LHCN-M2 (cell line): ENCODE results near the gene HES5. TPM values are rescaled to one million over a fixed set of nuclear protein-coding genes. Genes with fewer than 3 reads are reported as not detected.
A peak's percentile ranks its signal among the peaks of the same experiment; 100 is the strongest.
"Not testable (repeated sequence)": the region's sequence is repeated elsewhere in the genome, so short reads cannot be mapped to it uniquely, and the experiment has no call there.

Experiments
- DNase-seq: peaks from one replicate; pipeline ENCODE4 v3.0.0-alpha.2; 2012; ENCODE audit warnings: low read depth
- total RNA-seq: library from RNA; depleted of rRNA; stranded (reverse); fragments of >200 nt; gene quantifications from 2 replicates; pipeline ENCODE4 v1.2.3, GENCODE V29; 2014

The HES5 gene
- total RNA-seq, 1 experiment from 2014 or later: not detected

GRCh38 chr1:2561446-2561845, 31.4 kb upstream of the HES5 start:
- no peak for DNase-seq

DNA sequence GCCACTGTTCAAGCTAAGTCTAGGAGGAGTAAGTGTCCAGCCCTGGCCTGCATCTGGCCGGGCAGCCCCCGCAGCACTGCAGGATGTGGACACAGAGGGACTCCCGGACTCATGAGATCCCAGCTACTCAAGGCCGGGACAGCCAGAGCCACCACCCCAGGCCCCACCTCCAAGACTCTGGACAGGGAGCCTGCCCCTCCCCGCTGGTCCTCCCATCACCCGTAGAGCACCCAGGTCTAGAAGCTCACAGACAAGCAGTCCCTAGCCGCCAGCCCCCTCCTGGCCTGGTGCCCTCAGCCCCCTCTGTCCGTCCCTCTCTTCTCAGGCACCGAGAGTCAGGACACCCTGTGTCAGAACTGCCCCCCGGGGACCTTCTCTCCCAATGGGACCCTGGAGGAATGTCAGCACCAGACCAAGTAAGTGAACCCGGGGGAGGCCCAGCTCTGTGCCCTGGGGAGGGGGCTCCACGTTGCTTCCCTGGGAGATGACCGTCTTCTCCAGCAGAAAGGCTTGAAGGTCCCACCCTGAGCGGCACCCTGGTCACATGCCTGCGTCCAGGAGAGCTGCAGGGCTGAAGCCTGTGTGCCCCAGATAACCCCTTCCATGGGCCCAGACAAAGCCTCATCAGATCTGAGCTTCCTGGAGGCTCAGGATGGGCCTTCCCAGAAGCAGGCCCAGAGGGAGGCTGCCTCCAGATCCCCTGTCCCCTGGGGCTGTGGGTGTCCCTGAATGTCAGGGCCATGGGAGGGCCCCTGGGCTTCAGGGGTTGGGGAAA, 30.4 kb upstream of the HES5 start:
- no peak for DNase-seq

DNA sequence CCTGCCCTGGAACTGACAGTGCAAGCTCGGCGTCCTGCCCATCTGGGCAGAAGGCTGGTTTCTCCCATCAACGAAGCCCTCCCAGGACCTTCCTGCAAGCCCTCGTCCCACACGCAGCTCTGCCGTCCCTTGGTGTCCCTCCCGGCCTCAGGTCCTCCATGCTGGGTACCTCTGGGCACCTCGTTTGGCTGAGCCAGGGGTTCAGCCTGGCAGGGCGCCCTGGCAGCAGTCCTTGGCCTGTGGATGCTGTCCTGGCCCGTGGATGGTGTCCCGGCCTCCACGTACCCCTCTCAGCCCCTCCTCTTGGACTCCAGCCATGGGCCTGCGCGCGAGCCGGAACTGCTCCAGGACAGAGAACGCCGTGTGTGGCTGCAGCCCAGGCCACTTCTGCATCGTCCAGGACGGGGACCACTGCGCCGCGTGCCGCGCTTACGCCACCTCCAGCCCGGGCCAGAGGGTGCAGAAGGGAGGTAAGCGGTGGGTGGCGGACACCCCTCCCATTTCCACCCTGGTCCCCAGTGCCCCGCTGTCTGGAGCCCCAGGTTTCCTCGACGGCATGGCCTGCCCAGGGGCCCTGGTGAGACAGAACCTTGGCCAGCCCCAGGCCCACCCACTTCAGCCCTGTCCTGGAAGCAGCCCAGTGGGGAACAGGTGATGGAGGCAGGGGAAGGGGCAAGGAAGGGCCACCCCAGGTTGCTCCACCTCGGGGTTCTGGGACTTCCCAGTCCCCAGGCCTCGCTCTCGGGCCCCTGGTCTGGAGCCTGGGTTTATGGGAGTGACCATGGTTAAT, 29.6 kb upstream of the HES5 start:
- no peak for DNase-seq

DNA sequence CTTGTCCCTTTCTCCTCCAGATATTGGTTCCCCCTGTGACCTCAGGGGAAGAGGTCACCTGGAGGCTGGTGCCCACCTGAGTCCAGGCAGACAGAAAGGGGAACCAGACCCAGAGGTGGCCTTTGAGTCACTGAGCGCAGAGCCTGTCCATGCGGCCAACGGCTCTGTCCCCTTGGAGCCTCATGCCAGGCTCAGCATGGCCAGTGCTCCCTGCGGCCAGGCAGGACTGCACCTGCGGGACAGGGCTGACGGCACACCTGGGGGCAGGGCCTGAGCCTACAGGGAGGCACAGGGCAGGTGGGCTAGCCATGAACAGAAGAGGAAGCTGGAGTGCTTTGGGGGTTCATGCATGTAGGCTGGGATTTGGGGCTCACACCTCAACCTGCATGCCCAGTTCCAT, 28.8 kb upstream of the HES5 start:
- no peak for DNase-seq

DNA sequence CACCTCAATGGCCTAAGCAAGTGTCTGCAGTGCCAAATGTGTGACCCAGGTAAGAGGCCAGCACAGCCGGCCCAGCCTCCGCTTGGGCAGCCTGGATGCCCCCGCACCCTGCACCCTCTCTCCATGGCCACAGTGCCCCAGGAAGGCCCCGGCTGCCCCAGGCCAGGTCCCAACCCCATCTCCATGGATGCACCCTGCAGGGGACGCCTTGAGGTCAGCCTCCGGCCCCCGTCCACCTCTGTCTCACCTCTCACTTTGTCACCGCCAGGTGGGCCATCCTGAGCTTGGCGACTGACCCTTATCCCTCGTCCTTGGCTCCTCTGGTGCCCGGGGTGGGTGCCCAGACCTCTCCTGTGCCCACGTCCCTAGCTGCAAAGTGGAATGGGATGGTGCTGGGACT, 28.4 kb upstream of the HES5 start:
- DNase-seq: no peak

GRCh38 chr1:2557482-2558400, 27.7 kb upstream of the HES5 start:
- DNase-seq: no peak

- DNase-seq: no peak
Measured at GRCh38 chr1:2556678-2557481, 26.8 kb upstream of the HES5 start.

GRCh38 chr1:2556277-2556677, 26.2 kb upstream of the HES5 start, which contains the start of gene TNFRSF14:
TSS of gene TNFRSF14 (plus strand) at chr1:2556371. CDS start at chr1:2556665, 294 bp downstream.
- DNase-seq: peak; percentile 22

DNA sequence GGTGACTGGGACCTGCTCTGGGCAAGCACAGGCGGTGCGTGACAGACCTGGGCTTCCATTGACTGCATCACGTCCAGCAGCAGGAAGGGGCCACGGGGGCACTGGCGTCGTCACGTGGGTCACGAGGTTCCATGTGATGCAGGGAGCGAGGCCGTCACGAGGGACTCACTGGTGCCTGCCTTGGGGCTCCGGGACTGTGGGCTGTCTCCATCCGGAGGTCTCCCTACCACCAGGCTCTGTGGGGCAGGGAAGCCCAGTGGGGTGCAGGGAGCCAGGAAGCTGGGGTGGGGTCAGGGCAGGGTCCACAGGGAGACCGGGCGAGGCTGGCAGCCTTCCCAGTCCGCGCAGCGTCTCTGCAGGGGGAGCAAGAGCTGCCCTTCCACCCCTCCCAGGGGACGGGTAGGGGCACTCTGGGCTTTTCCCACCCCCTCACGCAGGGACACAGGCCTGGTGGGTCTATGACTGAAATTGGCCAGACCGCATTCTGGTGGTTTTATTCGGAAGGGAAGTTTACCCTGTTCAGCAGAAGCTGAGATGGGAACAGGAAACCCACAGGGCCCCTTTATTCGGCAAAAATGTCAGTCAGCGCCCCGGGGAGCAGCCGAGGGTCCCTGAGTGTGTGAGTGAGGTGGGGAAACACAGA, 25.7 kb upstream of the HES5 start:
- DNase-seq: no peak

- no peak for DNase-seq
Measured at GRCh38 chr1:2554621-2555387, 24.7 kb upstream of the HES5 start.

- no peak for DNase-seq
Measured at GRCh38 chr1:2553871-2554620, 24.0 kb upstream of the HES5 start.

DNA sequence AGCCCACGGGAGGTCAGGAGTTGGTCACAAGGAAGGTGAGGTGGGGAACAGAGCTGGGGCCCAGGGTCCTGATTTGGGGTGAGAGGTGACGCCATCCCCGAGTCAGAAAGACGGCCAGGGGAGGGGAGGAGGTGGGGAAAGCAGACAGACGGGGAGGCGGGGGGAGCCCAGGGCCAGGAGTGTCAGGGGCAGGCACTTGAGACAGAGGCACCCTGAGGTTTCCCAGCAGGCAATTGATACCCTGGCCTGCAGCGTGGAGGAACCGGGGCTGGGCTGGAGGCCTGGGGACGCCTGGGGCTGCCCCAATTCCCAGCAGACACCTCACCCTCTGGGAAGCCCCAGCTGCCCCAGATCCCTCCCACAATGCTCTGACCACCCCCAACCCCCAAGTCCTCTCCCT, 23.0 kb upstream of the HES5 start:
- not testable (repeated sequence) for DNase-seq

GRCh38 chr1:2552189-2552588, 22.1 kb upstream of the HES5 start:
- no peak for DNase-seq

DNA sequence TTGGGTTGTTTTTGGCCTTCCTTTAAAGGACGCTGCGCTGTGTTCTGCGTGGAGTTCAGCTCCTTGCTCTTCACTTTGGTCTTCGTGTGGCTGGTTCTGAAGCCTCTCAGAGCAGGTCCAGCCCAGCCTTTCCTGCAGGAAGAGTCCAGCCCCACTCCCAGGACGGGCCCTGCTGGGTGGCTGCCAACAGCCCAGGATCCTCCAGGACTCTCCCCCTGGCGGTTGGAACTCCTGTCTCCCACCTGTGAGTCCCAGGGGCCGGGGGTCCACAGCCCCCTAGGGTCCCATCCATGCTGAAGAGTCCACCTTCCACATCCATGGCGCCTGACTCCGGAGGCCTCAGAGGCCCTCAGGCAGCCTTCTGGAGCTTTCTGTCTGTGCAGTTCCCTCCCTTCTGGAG, 21.5 kb upstream of the HES5 start:
- DNase-seq: not testable (repeated sequence)

DNA sequence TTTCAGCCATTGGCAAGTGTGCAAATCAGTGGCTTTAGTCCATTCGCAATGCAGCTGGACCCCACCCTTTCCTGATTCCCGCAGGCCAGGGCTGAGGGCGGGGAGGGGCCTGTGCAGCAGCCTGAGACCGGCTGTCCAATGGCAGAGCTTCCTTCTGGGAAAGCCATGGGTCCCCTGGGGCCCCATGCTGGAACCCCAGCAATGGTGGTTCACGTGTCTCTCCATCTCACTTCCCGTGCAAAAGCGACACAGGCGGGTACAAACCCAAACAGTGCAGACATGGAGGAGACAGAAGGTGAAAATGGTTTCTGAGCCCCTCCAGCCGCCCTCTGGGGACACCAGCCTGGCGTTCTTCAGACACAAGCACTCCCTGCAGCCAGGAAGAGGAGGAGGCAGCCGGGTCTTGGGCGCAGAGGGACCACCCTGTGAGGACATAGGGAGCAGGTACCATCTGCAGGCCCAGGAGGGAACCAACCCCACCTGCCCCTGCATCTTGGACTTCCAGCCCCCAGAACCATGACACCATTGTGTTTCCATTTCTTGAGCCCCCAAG, 20.3 kb upstream of the HES5 start:
- DNase-seq: not testable (repeated sequence)

- DNase-seq: not testable (repeated sequence)
Measured at GRCh38 chr1:2549367-2550029, 19.4 kb upstream of the HES5 start.

- peak; percentile 32 for DNase-seq
Measured at GRCh38 chr1:2548068-2548589, 18.1 kb upstream of the HES5 start.
